GM08714 (cell line): ENCODE data around the gene RFXAP.

Source experiments
- H3K4me3 ChIP-seq: fragments of 200-500 bp; sonication (Bioruptor generic); 2 replicates; pipeline ENCODE4 v1.5.1; 2014; ENCODE audit warnings: mild to moderate bottlenecking, low read length, inconsistent platforms
- ZNF274 ChIP-seq: IDR thresholded peaks from 2 replicates; pipeline ENCODE4 v1.6.1; 2012; ENCODE audit warnings: mild to moderate bottlenecking, low read depth, low read length

The RFXAP gene

GRCh38 chr13:36870050-36870692 is 51.1 kb downstream of the RFXAP start:
- H3K4me3 ChIP-seq = no peak overlapping the region
- no peak for TF ChIP-seq ZNF274

GRCh38 chr13:36872621-36873020 is 53.6 kb downstream of the RFXAP start:
- H3K4me3 ChIP-seq = no peak overlapping the region
- TF ChIP-seq ZNF274 = no peak

DNA sequence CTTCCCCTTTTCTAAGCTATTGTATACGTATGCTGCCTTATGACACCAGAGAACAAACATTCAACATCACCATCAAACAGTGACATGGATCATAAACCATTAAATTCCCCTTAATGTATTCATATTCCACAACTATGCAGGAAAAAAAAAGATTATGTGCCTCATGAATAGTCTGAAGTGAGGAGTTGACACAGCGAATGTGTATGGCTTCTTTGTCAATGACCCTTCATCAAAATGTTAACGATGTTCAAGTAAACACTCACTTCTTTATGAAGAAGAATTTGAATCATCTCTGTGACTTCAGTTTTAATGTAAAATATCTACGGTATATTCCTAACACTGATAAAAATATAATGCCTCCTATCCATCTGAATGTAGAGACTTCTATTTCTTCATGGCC is 56.4 kb downstream of the RFXAP start:
- no peak for TF ChIP-seq ZNF274
- no peak overlapping the region for H3K4me3 ChIP-seq

- TF ChIP-seq ZNF274 = no peak
- H3K4me3 ChIP-seq = no peak overlapping the region
These were observed 56.9 kb downstream of the RFXAP start for GRCh38 chr13:36875961-36876360.
